OCI-LY1 (cell line): ENCODE measurements around the gene SLC16A13.

Experiments used
- H2AFZ ChIP-seq: fragments of 200-600 bp; sonication (generic), shearing (Covaris generic); 2 replicates; pipeline ENCODE4 v1.6.0; 2014; ENCODE audit warnings: antibody characterized with exemption, mild to moderate bottlenecking, low read length
- H3F3A ChIP-seq: fragments of 200-600 bp; sonication (generic), shearing (Covaris generic); 2 replicates; pipeline ENCODE4 v1.6.0; 2014; ENCODE audit warnings: mild to moderate bottlenecking, antibody characterized with exemption, low read length, moderate library complexity; ENCODE audit not compliant: insufficient read depth
- H3K27ac ChIP-seq: fragments of 200-600 bp; sonication (generic); 2 replicates; pipeline ENCODE4 v1.5.1; 2014; ENCODE audit warnings: low read length, mixed run types, mild to moderate bottlenecking, low read depth; ENCODE audit not compliant: poor library complexity, severe bottlenecking
- H3K27me3 ChIP-seq: fragments of 200-600 bp; sonication (generic); 2 replicates; pipeline ENCODE4 v1.6.0; 2014; ENCODE audit warnings: antibody characterized with exemption, mild to moderate bottlenecking, low read length, moderate library complexity; ENCODE audit not compliant: insufficient read depth
- H3K36me3 ChIP-seq: fragments of 200-600 bp; sonication (generic); 2 replicates; pipeline ENCODE4 v1.6.1; 2014; ENCODE audit warnings: mild to moderate bottlenecking, antibody characterized with exemption, low read length, moderate library complexity, mixed read lengths; ENCODE audit not compliant: insufficient read depth
- H3K4me1 ChIP-seq: fragments of 200-600 bp; sonication (generic); 2 replicates; pipeline ENCODE4 v1.5.1; 2014; ENCODE audit warnings: mild to moderate bottlenecking, low read length, moderate library complexity; ENCODE audit not compliant: insufficient read depth, severe bottlenecking
- H3K4me2 ChIP-seq: fragments of 200-600 bp; sonication (generic), shearing (Covaris generic); 2 replicates; pipeline ENCODE4 v1.6.1; 2014; ENCODE audit warnings: low read length
- H3K4me3 ChIP-seq: fragments of 200-600 bp; sonication (generic); 2 replicates; pipeline ENCODE4 v1.5.1; 2014; ENCODE audit warnings: low read length, low read depth, mild to moderate bottlenecking, mixed read lengths; ENCODE audit not compliant: poor library complexity, severe bottlenecking
- H3K79me2 ChIP-seq: fragments of 200-600 bp; shearing (Covaris generic); 2 replicates; pipeline ENCODE4 v1.6.1; 2016; ENCODE audit warnings: mixed run types, low read length, mixed read lengths; ENCODE audit not compliant: insufficient read depth
- H3K9ac ChIP-seq: fragments of 200-600 bp; sonication (generic), shearing (Covaris generic); 2 replicates; pipeline ENCODE4 v1.6.1; 2014; ENCODE audit warnings: mild to moderate bottlenecking, low read length, mixed read lengths
- H3K9me2 ChIP-seq: fragments of 200-600 bp; sonication (generic), shearing (Covaris generic); 2 replicates; pipeline ENCODE4 v1.6.1; 2014; ENCODE audit warnings: low read depth, mild to moderate bottlenecking, low read length, mixed read lengths
- H3K9me3 ChIP-seq: fragments of 200-600 bp; shearing (Covaris generic); 2 replicates; pipeline ENCODE4 v1.6.1; 2014; ENCODE audit warnings: low read length, mixed read lengths
- H4K20me1 ChIP-seq: fragments of 200-600 bp; sonication (generic), shearing (Covaris generic); 2 replicates; pipeline ENCODE4 v1.6.0; 2016; ENCODE audit warnings: mild to moderate bottlenecking, low read length; ENCODE audit not compliant: insufficient read depth
- CTCF ChIP-seq: fragments of 200-600 bp; sonication (generic), shearing (Covaris generic); IDR thresholded peaks from 2 replicates; pipeline ENCODE4 v1.5.1; 2017; ENCODE audit warnings: mild to moderate bottlenecking, antibody characterized with exemption, low read length, moderate library complexity, mixed read lengths
- EZH2 ChIP-seq: fragments of 200-600 bp; sonication (generic), shearing (Covaris generic); IDR thresholded peaks from 2 replicates; pipeline ENCODE4 v1.8.0; 2017; ENCODE audit warnings: borderline replicate concordance, mixed run types, mild to moderate bottlenecking, antibody characterized with exemption, low read length, moderate library complexity, mixed read lengths

The SLC16A13 gene

DNA sequence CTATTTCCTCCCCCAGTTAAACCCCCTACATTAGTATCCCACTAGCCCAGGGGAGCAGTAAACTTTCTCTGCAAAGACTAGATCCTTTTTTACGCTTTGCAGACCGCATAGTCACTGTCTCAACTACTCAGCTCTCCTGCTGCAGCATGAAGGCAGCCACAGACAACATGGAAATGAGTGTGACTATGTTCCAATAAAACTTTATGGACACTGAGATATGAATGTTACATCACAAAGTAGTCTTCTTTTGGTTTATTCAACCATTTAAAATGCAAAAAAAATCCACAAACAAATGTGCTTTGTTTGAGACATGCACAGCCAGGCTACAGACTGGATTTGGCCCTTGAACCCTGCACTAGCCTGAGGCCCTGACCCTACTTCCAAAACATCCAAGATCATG lies 25.3 kb upstream of the SLC16A13 start:
- H3K27ac ChIP-seq, result no peak overlapping the region
- H3K9me2 ChIP-seq, result no peaks in the 10 kb centered on the region
- H3K27me3 ChIP-seq, result no peaks in the 10 kb centered on the region
- H3K9me3 ChIP-seq, result no peaks in the 10 kb centered on the region
- peaks cover 14% of the 10 kb centered on the region for H3K79me2 ChIP-seq
- H3K36me3 ChIP-seq, result no peaks in the 10 kb centered on the region
- H3K4me3 ChIP-seq, result peak overlapping the region; percentile 76
- no peaks in the 10 kb centered on the region for H3F3A ChIP-seq
- no peaks in the 10 kb centered on the region for H4K20me1 ChIP-seq
- no peak for TF ChIP-seq EZH2
- no peak for TF ChIP-seq CTCF
- no peak overlapping the region for H2AFZ ChIP-seq
- H3K4me1 ChIP-seq, result peaks cover 29% of the 10 kb centered on the region
- no peak overlapping the region; the same call in 1 of the 2 replicates for H3K9ac ChIP-seq
- peak overlapping the region; percentile 97; the same call in 1 of the 2 replicates for H3K4me2 ChIP-seq

DNA sequence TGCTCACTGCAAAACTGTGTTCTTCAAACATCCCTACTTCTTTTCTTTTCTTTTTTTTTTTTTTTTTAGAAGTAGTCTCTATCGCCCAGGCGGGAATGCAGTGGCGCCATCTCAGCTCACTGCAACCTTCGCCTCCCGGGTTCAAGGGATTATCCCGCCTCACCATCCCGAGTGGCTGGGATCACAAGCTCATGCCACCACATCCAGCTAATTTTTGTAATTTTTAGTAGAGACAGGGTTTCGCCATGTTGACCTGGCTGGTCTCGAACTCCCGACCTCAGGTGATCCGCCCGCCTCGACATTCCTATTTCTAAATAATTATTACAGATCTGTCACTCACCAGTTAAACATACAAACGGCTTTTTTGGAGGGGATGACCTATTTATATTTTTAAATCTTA lies 24.4 kb upstream of the SLC16A13 start:
- H4K20me1 ChIP-seq, result no peaks in the 10 kb centered on the region
- peaks cover 14% of the 10 kb centered on the region for H3K79me2 ChIP-seq
- peaks cover under 1% of the 10 kb centered on the region; the same call in 1 of the 2 replicates for H3K36me3 ChIP-seq
- peak overlapping the region; percentile 76 for H3K9ac ChIP-seq
- H3K4me1 ChIP-seq, result peaks cover 32% of the 10 kb centered on the region
- no peak overlapping the region for H2AFZ ChIP-seq
- TF ChIP-seq CTCF (no peak), EZH2 (no peak)
- no peaks in the 10 kb centered on the region for H3K9me2 ChIP-seq
- H3K27me3 ChIP-seq, result no peaks in the 10 kb centered on the region
- no peaks in the 10 kb centered on the region for H3F3A ChIP-seq
- peak overlapping the region; percentile 76 for H3K4me3 ChIP-seq
- H3K4me2 ChIP-seq, result peak overlapping the region; percentile 97
- no peaks in the 10 kb centered on the region for H3K9me3 ChIP-seq
- no peak overlapping the region for H3K27ac ChIP-seq

DNA sequence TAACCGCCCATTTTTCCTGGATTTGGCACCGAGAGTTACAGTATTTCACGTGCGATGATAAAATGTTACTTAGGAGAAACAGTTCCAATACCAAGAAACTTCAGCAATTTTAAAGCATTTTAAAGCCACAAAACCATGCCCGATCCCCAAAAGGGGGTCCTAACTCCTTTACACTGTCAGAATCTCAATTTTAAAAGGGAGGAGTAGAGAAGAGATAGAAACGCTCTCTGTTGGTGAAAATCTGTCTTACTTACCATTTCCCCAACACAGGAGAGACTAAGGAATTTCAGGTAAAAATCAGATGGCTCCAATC lies 23.9 kb upstream of the SLC16A13 start:
- H3K4me2 ChIP-seq, result peak overlapping the region; percentile 97
- no peaks in the 10 kb centered on the region for H4K20me1 ChIP-seq
- no peak for TF ChIP-seq CTCF
- TF ChIP-seq EZH2, result no peak
- no peaks in the 10 kb centered on the region for H3K9me2 ChIP-seq
- peaks cover 32% of the 10 kb centered on the region for H3K4me1 ChIP-seq
- H3K79me2 ChIP-seq, result peaks cover 14% of the 10 kb centered on the region
- no peak overlapping the region for H3K27ac ChIP-seq
- H2AFZ ChIP-seq, result no peak overlapping the region
- no peaks in the 10 kb centered on the region for H3K9me3 ChIP-seq
- peak overlapping the region; percentile 76 for H3K9ac ChIP-seq
- peak overlapping the region; percentile 76 for H3K4me3 ChIP-seq
- no peaks in the 10 kb centered on the region for H3K27me3 ChIP-seq
- no peaks in the 10 kb centered on the region for H3F3A ChIP-seq
- H3K36me3 ChIP-seq, result peaks cover 5% of the 10 kb centered on the region; the same call in 1 of the 2 replicates
